WTC11 (cell line): ENCODE results near the gene STUM. TPM values are rescaled to one million over a fixed set of nuclear protein-coding genes. Genes with fewer than 3 reads are reported as not detected.

Experiments used
- ATAC-seq: fragments of 200-7000 bp; cut with Tn5 transposase; 2 replicates; pipeline ENCODE4 v1.10.0; 2021; ENCODE audit warnings: mild to moderate bottlenecking, moderate library complexity
- CTCF ChIA-PET: fragments of 300-600 bp; sonication (Branson Sonifier 250); formaldehyde crosslinking; loops from one replicate; lab custom pipeline; 2021; ENCODE audit warnings: antibody characterized with exemption; lab: Charles Lee
- POLR2A ChIA-PET: fragments of 350-600 bp; sonication (Branson Sonifier 250); formaldehyde crosslinking; loops from one replicate; lab custom pipeline; 2021; ENCODE audit warnings: antibody characterized with exemption; lab: Charles Lee
- DNase-seq: peaks from one replicate; pipeline ENCODE4 v3.0.0; 2021; ENCODE audit warnings: low spot score
- H3K27ac Mint-ChIP-seq: 2 replicates; pipeline ENCODE4 v1.8.0; 2021; ENCODE audit warnings: mixed read lengths
- H3K27me3 Mint-ChIP-seq: 2 replicates; pipeline ENCODE4 v1.8.0; 2021; ENCODE audit warnings: low read depth, mild to moderate bottlenecking, moderate library complexity, mixed read lengths
- H3K36me3 Mint-ChIP-seq: 2 replicates; pipeline ENCODE4 v1.8.0; 2021; ENCODE audit warnings: mixed read lengths
- H3K4me1 Mint-ChIP-seq: 2 replicates; pipeline ENCODE4 v1.8.0; 2022; ENCODE audit warnings: mixed read lengths
- H3K4me3 Mint-ChIP-seq: 2 replicates; pipeline ENCODE4 v1.8.0; 2021; ENCODE audit warnings: mild to moderate bottlenecking, moderate library complexity, mixed read lengths
- H3K9me3 Mint-ChIP-seq: 2 replicates; pipeline ENCODE4 v1.8.0; 2021; ENCODE audit warnings: mixed read lengths
- ARID4B ChIP-seq: sonication (generic); formaldehyde crosslinking; IDR thresholded peaks from 2 replicates; pipeline ENCODE4 v1.8.0; 2023; ENCODE audit warnings: missing genetic modification reagents, mild to moderate bottlenecking, borderline replicate concordance
- ATF2 ChIP-seq: sonication (generic); formaldehyde crosslinking; IDR thresholded peaks from 2 replicates; pipeline ENCODE4 v1.8.1; 2022; ENCODE audit warnings: low read depth, missing genetic modification reagents, borderline replicate concordance
- ELF4 ChIP-seq: sonication (generic); formaldehyde crosslinking; IDR thresholded peaks from 2 replicates; pipeline ENCODE4 v1.8.1; 2022; ENCODE audit warnings: low read depth, mild to moderate bottlenecking, moderate library complexity, missing genetic modification reagents
- ERG ChIP-seq: fragments of 250-450 bp; sonication (Bioruptor Pico); IDR thresholded peaks from 2 replicates; pipeline ENCODE4 v1.8.0; 2021; ENCODE audit warnings: mild to moderate bottlenecking
- FOXJ3 ChIP-seq: sonication (generic); formaldehyde crosslinking; IDR thresholded peaks from 2 replicates; pipeline ENCODE4 v1.9.0; 2021; ENCODE audit warnings: missing genetic modification reagents, mild to moderate bottlenecking, borderline replicate concordance
- FOXP1 ChIP-seq: sonication (generic); formaldehyde crosslinking; IDR thresholded peaks from 2 replicates; pipeline ENCODE4 v1.8.0; 2022; ENCODE audit warnings: missing genetic modification reagents, mild to moderate bottlenecking, moderate library complexity, borderline replicate concordance
- GRHL2 ChIP-seq: fragments of 250-450 bp; sonication (Bioruptor Pico); IDR thresholded peaks from 2 replicates; pipeline ENCODE4 v1.8.0; 2022; ENCODE audit warnings: mild to moderate bottlenecking, moderate library complexity; ENCODE audit not compliant: insufficient replicate concordance, severe bottlenecking
- GTF2I ChIP-seq: fragments of 250-450 bp; sonication (Bioruptor Pico); conservative IDR thresholded peaks from 2 replicates; pipeline ENCODE4 v1.4.0; 2021; ENCODE audit warnings: mild to moderate bottlenecking
- IRF2 ChIP-seq: sonication (generic); formaldehyde crosslinking; IDR thresholded peaks from 2 replicates; pipeline ENCODE4 v1.8.0; 2022; ENCODE audit warnings: low read depth, missing genetic modification reagents, borderline replicate concordance
- NR1H2 ChIP-seq: sonication (generic); formaldehyde crosslinking; IDR thresholded peaks from 2 replicates; pipeline ENCODE4 v1.9.0; 2021; ENCODE audit warnings: mild to moderate bottlenecking, moderate library complexity, missing genetic modification reagents
- RELA ChIP-seq: sonication (generic); formaldehyde crosslinking; IDR thresholded peaks from 2 replicates; pipeline ENCODE4 v1.8.1; 2022; ENCODE audit warnings: missing genetic modification reagents, mild to moderate bottlenecking, borderline replicate concordance
- SP1 ChIP-seq: sonication (generic); formaldehyde crosslinking; conservative IDR thresholded peaks from 2 replicates; pipeline ENCODE4 v1.8.1; 2022; ENCODE audit warnings: missing genetic modification reagents
- TEAD1 ChIP-seq: sonication (generic); formaldehyde crosslinking; IDR thresholded peaks from 2 replicates; pipeline ENCODE4 v1.8.0; 2022; ENCODE audit warnings: mild to moderate bottlenecking, missing genetic modification reagents
- ZNF219 ChIP-seq: sonication (generic); formaldehyde crosslinking; IDR thresholded peaks from 2 replicates; pipeline ENCODE4 v1.8.0; 2023; ENCODE audit warnings: missing genetic modification reagents, mild to moderate bottlenecking, borderline replicate concordance
- ZNF263 ChIP-seq: sonication (generic); formaldehyde crosslinking; IDR thresholded peaks from 2 replicates; pipeline ENCODE4 v1.8.1; 2022; ENCODE audit warnings: low read depth, mild to moderate bottlenecking, moderate library complexity, missing genetic modification reagents
- ZNF317 ChIP-seq: sonication (generic); formaldehyde crosslinking; IDR thresholded peaks from 2 replicates; pipeline ENCODE4 v1.8.1; 2023; ENCODE audit warnings: low read depth, mild to moderate bottlenecking, moderate library complexity, missing genetic modification reagents, borderline replicate concordance
- ZNF425 ChIP-seq: fragments of 250-450 bp; sonication (Bioruptor Pico); conservative IDR thresholded peaks from 2 replicates; pipeline ENCODE4 v1.9.0; 2021; ENCODE audit warnings: mild to moderate bottlenecking
- total RNA-seq: library from RNA; stranded (reverse); gene quantifications from 3 replicates; pipeline ENCODE4 v1.2.3, GENCODE V29; 2021
- TF ChIP-seq, protein P1 (sequence below): sonication (generic); formaldehyde crosslinking; IDR thresholded peaks from 2 replicates; pipeline ENCODE4 v1.8.1; 2023; ENCODE audit warnings: mild to moderate bottlenecking, missing genetic modification reagents, borderline replicate concordance
- TF ChIP-seq, protein P2 (sequence below): sonication (generic); formaldehyde crosslinking; IDR thresholded peaks from 2 replicates; pipeline ENCODE4 v1.8.1; 2022; ENCODE audit warnings: missing genetic modification reagents, borderline replicate concordance

The STUM gene
- total RNA-seq, 1 experiment from 2014 or later, result 2.5 TPM

DNA sequence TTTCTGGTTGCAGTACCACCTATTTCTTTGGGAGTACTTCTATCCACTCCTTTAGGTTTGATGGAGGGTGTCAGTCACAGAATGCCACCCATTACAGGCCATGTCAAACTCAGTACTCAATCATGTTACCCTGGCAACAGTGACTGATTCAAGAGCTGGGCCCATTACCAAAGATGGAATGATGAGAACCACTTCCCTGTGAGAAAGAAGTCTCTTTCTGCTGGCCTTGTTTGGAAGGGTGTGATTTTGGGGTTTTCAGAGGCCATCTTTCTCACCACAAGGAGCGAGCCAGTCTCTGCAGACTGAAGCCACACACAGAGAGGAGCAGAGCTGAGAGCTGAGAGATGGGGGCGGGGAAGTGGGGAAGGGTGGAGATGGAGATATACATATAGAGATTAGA, 13.9 kb upstream of the STUM start (continued):
- TF ChIP-seq ZNF425, result no peak

DNA sequence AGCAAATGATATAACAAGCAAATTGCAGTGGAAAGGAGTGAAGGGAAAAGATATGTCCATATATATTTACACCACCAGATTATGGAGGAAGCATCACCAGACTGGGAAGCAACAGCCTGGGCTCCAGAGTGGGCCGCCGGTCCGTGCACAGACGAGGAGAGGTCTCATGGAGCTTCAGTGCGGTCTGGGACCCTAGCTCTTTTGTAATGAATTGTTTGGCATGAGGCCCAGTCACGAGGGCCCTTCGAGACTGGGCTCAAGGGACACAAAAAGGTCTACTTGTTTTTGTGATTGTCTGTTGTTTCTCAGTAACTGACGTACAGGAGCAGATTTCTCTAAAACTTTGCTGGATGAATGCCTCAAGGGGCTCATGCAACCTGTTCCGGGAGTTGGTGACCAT, 12.9 kb upstream of the STUM start:
- ATAC-seq, result no peak
- CTCF ChIA-PET, result no interaction called here
- no peak for TF ChIP-seq SP1 (CRISPR knock-in tag)
- no peak for TF ChIP-seq FOXJ3 (CRISPR knock-in tag)
- no peak for TF ChIP-seq ZNF263 (CRISPR knock-in tag)
- TF ChIP-seq GTF2I (CRISPR knock-in tag), result no peak
- TF ChIP-seq ERG (CRISPR knock-in tag), result no peak
- TF ChIP-seq TEAD1 (CRISPR knock-in tag), result no peak
- TF ChIP-seq, protein P1, sequence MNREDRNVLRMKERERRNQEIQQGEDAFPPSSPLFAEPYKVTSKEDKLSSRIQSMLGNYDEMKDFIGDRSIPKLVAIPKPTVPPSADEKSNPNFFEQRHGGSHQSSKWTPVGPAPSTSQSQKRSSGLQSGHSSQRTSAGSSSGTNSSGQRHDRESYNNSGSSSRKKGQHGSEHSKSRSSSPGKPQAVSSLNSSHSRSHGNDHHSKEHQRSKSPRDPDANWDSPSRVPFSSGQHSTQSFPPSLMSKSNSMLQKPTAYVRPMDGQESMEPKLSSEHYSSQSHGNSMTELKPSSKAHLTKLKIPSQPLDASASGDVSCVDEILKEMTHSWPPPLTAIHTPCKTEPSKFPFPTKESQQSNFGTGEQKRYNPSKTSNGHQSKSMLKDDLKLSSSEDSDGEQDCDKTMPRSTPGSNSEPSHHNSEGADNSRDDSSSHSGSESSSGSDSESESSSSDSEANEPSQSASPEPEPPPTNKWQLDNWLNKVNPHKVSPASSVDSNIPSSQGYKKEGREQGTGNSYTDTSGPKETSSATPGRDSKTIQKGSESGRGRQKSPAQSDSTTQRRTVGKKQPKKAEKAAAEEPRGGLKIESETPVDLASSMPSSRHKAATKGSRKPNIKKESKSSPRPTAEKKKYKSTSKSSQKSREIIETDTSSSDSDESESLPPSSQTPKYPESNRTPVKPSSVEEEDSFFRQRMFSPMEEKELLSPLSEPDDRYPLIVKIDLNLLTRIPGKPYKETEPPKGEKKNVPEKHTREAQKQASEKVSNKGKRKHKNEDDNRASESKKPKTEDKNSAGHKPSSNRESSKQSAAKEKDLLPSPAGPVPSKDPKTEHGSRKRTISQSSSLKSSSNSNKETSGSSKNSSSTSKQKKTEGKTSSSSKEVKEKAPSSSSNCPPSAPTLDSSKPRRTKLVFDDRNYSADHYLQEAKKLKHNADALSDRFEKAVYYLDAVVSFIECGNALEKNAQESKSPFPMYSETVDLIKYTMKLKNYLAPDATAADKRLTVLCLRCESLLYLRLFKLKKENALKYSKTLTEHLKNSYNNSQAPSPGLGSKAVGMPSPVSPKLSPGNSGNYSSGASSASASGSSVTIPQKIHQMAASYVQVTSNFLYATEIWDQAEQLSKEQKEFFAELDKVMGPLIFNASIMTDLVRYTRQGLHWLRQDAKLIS (CRISPR knock-in tag), result no peak
- TF ChIP-seq ZNF219 (CRISPR knock-in tag), result no peak
- TF ChIP-seq GRHL2 (CRISPR knock-in tag), result no peak
- no peak for TF ChIP-seq ZNF317
- TF ChIP-seq ELF4, result no peak
- TF ChIP-seq IRF2, result no peak
- TF ChIP-seq ATF2, result no peak
- TF ChIP-seq, protein P2, sequence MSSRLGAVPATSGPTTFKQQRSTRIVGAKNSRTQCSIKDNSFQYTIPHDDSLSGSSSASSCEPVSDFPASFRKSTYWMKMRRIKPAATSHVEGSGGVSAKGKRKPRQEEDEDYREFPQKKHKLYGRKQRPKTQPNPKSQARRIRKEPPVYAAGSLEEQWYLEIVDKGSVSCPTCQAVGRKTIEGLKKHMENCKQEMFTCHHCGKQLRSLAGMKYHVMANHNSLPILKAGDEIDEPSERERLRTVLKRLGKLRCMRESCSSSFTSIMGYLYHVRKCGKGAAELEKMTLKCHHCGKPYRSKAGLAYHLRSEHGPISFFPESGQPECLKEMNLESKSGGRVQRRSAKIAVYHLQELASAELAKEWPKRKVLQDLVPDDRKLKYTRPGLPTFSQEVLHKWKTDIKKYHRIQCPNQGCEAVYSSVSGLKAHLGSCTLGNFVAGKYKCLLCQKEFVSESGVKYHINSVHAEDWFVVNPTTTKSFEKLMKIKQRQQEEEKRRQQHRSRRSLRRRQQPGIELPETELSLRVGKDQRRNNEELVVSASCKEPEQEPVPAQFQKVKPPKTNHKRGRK (CRISPR knock-in tag), result no peak
- TF ChIP-seq ARID4B (CRISPR knock-in tag), result no peak
- TF ChIP-seq FOXP1 (CRISPR knock-in tag), result no peak
- TF ChIP-seq NR1H2 (CRISPR knock-in tag), result no peak
- no peak for TF ChIP-seq RELA (CRISPR knock-in tag)
- TF ChIP-seq, all 79 proteins: peak for 0
- Mint-ChIP-seq H3K36me3 (no peaks in the 10 kb centered on the region), H3K27me3 (peaks cover 4% of the 10 kb centered on the region), H3K4me3 (no peak overlapping the region), H3K9me3 (no peaks in the 10 kb centered on the region), H3K27ac (no peak overlapping the region), H3K4me1 (peaks cover 19% of the 10 kb centered on the region)
- DNase-seq, result no peak
- POLR2A ChIA-PET, result no interaction called here
